Measurements from ENCODE around the gene TRPV5. TPM values are rescaled to one million over a fixed set of nuclear protein-coding genes. Genes with fewer than 3 reads are reported as not detected.

TRPV5 gene
- total and polyA plus RNA-seq, 2 of the 8 experiments (the other 6 are each of a cell fraction or from before 2014, with no cell fraction given) = 0.03 TPM; not detected in 1

DNA sequence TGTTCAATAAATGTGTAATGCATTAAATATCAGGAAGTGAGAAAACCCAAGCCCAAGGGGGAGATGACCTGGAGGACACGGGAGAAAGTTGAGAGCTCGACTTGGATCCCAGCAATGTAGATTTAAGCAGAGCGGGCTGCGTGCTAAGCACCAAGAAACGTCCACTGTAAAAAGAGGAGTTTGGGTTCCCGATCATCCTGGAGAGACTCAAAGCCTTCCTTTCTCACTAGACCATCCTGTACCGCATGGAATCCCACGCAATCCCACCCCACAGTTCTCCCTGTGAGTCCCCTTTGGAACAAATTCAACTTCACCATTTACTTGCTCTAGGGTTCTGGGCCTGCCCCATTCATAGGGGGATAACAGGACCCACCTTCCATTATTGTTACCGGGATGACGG, 50.4 kb downstream of the TRPV5 start (continued):
- TF ChIP-seq, protein P1, sequence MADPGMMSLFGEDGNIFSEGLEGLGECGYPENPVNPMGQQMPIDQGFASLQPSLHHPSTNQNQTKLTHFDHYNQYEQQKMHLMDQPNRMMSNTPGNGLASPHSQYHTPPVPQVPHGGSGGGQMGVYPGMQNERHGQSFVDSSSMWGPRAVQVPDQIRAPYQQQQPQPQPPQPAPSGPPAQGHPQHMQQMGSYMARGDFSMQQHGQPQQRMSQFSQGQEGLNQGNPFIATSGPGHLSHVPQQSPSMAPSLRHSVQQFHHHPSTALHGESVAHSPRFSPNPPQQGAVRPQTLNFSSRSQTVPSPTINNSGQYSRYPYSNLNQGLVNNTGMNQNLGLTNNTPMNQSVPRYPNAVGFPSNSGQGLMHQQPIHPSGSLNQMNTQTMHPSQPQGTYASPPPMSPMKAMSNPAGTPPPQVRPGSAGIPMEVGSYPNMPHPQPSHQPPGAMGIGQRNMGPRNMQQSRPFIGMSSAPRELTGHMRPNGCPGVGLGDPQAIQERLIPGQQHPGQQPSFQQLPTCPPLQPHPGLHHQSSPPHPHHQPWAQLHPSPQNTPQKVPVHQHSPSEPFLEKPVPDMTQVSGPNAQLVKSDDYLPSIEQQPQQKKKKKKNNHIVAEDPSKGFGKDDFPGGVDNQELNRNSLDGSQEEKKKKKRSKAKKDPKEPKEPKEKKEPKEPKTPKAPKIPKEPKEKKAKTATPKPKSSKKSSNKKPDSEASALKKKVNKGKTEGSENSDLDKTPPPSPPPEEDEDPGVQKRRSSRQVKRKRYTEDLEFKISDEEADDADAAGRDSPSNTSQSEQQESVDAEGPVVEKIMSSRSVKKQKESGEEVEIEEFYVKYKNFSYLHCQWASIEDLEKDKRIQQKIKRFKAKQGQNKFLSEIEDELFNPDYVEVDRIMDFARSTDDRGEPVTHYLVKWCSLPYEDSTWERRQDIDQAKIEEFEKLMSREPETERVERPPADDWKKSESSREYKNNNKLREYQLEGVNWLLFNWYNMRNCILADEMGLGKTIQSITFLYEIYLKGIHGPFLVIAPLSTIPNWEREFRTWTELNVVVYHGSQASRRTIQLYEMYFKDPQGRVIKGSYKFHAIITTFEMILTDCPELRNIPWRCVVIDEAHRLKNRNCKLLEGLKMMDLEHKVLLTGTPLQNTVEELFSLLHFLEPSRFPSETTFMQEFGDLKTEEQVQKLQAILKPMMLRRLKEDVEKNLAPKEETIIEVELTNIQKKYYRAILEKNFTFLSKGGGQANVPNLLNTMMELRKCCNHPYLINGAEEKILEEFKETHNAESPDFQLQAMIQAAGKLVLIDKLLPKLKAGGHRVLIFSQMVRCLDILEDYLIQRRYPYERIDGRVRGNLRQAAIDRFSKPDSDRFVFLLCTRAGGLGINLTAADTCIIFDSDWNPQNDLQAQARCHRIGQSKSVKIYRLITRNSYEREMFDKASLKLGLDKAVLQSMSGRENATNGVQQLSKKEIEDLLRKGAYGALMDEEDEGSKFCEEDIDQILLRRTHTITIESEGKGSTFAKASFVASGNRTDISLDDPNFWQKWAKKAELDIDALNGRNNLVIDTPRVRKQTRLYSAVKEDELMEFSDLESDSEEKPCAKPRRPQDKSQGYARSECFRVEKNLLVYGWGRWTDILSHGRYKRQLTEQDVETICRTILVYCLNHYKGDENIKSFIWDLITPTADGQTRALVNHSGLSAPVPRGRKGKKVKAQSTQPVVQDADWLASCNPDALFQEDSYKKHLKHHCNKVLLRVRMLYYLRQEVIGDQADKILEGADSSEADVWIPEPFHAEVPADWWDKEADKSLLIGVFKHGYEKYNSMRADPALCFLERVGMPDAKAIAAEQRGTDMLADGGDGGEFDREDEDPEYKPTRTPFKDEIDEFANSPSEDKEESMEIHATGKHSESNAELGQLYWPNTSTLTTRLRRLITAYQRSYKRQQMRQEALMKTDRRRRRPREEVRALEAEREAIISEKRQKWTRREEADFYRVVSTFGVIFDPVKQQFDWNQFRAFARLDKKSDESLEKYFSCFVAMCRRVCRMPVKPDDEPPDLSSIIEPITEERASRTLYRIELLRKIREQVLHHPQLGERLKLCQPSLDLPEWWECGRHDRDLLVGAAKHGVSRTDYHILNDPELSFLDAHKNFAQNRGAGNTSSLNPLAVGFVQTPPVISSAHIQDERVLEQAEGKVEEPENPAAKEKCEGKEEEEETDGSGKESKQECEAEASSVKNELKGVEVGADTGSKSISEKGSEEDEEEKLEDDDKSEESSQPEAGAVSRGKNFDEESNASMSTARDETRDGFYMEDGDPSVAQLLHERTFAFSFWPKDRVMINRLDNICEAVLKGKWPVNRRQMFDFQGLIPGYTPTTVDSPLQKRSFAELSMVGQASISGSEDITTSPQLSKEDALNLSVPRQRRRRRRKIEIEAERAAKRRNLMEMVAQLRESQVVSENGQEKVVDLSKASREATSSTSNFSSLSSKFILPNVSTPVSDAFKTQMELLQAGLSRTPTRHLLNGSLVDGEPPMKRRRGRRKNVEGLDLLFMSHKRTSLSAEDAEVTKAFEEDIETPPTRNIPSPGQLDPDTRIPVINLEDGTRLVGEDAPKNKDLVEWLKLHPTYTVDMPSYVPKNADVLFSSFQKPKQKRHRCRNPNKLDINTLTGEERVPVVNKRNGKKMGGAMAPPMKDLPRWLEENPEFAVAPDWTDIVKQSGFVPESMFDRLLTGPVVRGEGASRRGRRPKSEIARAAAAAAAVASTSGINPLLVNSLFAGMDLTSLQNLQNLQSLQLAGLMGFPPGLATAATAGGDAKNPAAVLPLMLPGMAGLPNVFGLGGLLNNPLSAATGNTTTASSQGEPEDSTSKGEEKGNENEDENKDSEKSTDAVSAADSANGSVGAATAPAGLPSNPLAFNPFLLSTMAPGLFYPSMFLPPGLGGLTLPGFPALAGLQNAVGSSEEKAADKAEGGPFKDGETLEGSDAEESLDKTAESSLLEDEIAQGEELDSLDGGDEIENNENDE (IDR thresholded peaks at IDR 0.05; ENCODE audit: insufficient replicate concordance, low read length) = no peak
- TF ChIP-seq SIRT6 (IDR thresholded peaks at IDR 0.05; ENCODE audit: low read length) (no peak), NRF1 (IDR thresholded peaks at IDR 0.05; ENCODE audit: low read depth, low read length) (no peak), KDM1A (IDR thresholded peaks at IDR 0.05; ENCODE audit: borderline replicate concordance, low read length) (no peak), PHF8 (conservative IDR thresholded peaks at IDR 0.05; ENCODE audit: low read depth, low read length) (no peak), TEAD4 (IDR thresholded peaks at IDR 0.05; ENCODE audit: low read depth, low read length) (no peak)

Data from H1 (cell line).